ENCODE results near the gene MCRIP2.

The MCRIP2 gene

GRCh38 chr16:620700-621525 lies 20.7 kb upstream of the MCRIP2 start:
- H3K27me3 ChIP-seq (replicated peaks; ENCODE audit: insufficient read depth, low read length) = no peaks in the 10 kb centered on the region
- no peaks in the 10 kb centered on the region for H3K9me3 ChIP-seq (replicated peaks; ENCODE audit: insufficient read depth, low read length)
- H3K9ac ChIP-seq (ENCODE audit: low read length) = no peak overlapping the region
- no peak overlapping the region for H3K27ac ChIP-seq (ENCODE audit: low read length)
- DNase-seq = no peak
- no peaks in the 10 kb centered on the region for H3K36me3 ChIP-seq (replicated peaks; ENCODE audit: insufficient read depth, low read length)
- TF ChIP-seq EZH2 (optimal IDR thresholded peaks at IDR 0.05; ENCODE audit: low read depth, low read length) = no peak
- no peak for TF ChIP-seq EZH2phosphoT487 (IDR thresholded peaks at IDR 0.05; ENCODE audit: low read length)
- TF ChIP-seq CTCF (IDR thresholded peaks at IDR 0.05; ENCODE audit: low read length) = no peak
- H3F3A ChIP-seq (ENCODE audit: insufficient read depth, low read length) = no peaks in the 10 kb centered on the region
- no peaks in the 10 kb centered on the region for H3K9me2 ChIP-seq (replicated peaks; ENCODE audit: insufficient read depth, low read length)
- no peaks in the 10 kb centered on the region for H3K4me1 ChIP-seq (ENCODE audit: low read length)
- 0 out of 2 replicates have a peak, but pooled peaks cover 3% of the 10 kb centered on the region for H3K79me2 ChIP-seq (ENCODE audit: low read length)
- H3K4me3 ChIP-seq (ENCODE audit: low read length) = no peak overlapping the region
- H4K20me1 ChIP-seq (ENCODE audit: insufficient read depth, low read length) = no peaks in the 10 kb centered on the region
- H2AFZ ChIP-seq (ENCODE audit: low read length) = no peak overlapping the region
- H3K4me2 ChIP-seq (ENCODE audit: low read depth, low read length) = no peak overlapping the region

DNA sequence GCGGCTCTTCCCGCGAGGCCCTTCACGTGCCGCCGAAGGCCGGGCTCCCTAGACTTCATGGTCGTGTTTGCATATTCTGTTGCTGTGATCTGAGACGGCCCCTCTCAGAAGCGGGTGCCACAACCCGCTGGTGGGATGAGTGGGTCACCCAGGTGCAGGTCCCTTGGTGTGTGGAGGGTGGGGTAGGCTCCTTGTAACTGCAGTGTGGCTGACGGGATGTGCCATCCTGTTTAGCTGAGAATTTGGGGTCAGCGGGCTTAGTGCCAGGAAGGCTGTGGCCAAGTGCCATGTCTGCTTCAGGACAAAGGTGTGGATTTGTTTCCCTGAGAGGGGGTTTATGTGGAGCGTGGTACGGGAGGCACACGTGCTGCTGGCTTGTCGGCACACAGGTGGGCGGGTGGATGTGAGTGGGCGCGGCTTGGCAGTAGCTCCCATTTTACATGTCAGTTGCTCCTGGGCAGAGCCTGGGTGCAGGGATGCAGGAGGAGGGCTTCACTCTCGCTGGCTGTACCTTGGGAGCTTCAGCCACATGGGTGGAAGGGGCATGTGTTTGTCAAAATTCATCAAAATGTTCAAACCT lies 20.0 kb upstream of the MCRIP2 start:
- H3F3A ChIP-seq (ENCODE audit: insufficient read depth, low read length) = no peaks in the 10 kb centered on the region
- H3K9ac ChIP-seq (ENCODE audit: low read length) = no peak overlapping the region
- H3K4me1 ChIP-seq (ENCODE audit: low read length) = no peaks in the 10 kb centered on the region
- H4K20me1 ChIP-seq (ENCODE audit: insufficient read depth, low read length) = no peaks in the 10 kb centered on the region
- no peak overlapping the region for H2AFZ ChIP-seq (ENCODE audit: low read length)
- H3K27ac ChIP-seq (ENCODE audit: low read length) = no peak overlapping the region
- no peaks in the 10 kb centered on the region for H3K36me3 ChIP-seq (replicated peaks; ENCODE audit: insufficient read depth, low read length)
- no peaks in the 10 kb centered on the region for H3K27me3 ChIP-seq (replicated peaks; ENCODE audit: insufficient read depth, low read length)
- H3K9me2 ChIP-seq (replicated peaks; ENCODE audit: insufficient read depth, low read length) = no peaks in the 10 kb centered on the region
- no peaks in the 10 kb centered on the region for H3K9me3 ChIP-seq (replicated peaks; ENCODE audit: insufficient read depth, low read length)
- H3K4me3 ChIP-seq (ENCODE audit: low read length) = no peak overlapping the region
- TF ChIP-seq EZH2phosphoT487 (IDR thresholded peaks at IDR 0.05; ENCODE audit: low read length) = no peak
- no peak for TF ChIP-seq CTCF (IDR thresholded peaks at IDR 0.05; ENCODE audit: low read length)
- TF ChIP-seq EZH2 (optimal IDR thresholded peaks at IDR 0.05; ENCODE audit: low read depth, low read length) = no peak
- no peak for DNase-seq
- 0 out of 2 replicates have a peak, but pooled peaks cover 3% of the 10 kb centered on the region for H3K79me2 ChIP-seq (ENCODE audit: low read length)
- H3K4me2 ChIP-seq (ENCODE audit: low read depth, low read length) = no peak overlapping the region

DNA sequence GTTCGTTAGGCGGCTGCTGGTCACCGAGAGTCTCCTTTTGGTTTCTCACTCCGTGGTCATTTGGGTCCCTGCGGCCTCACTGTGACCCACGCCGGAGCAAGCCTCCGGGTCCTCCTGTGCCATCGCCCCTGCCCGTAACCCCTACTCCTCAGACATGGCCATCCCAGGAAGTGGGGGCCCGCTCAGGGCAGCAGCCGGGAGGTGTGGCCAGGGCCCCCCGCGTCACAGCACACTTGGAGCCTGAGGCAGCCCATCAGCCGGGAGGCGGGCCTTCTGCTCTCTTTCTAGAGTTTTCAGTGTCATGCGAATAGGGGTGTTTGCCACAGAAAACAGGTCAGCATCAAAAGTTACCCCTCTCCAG lies 18.7 kb upstream of the MCRIP2 start:
- H2AFZ ChIP-seq (ENCODE audit: low read length) = no peak overlapping the region
- H3F3A ChIP-seq (ENCODE audit: insufficient read depth, low read length) = no peaks in the 10 kb centered on the region
- 0 out of 2 replicates have a peak, but pooled peaks cover 3% of the 10 kb centered on the region for H3K79me2 ChIP-seq (ENCODE audit: low read length)
- TF ChIP-seq EZH2phosphoT487 (IDR thresholded peaks at IDR 0.05; ENCODE audit: low read length) = no peak
- no peak for TF ChIP-seq CTCF (IDR thresholded peaks at IDR 0.05; ENCODE audit: low read length)
- TF ChIP-seq EZH2 (optimal IDR thresholded peaks at IDR 0.05; ENCODE audit: low read depth, low read length) = no peak
- no peaks in the 10 kb centered on the region for H3K36me3 ChIP-seq (replicated peaks; ENCODE audit: insufficient read depth, low read length)
- no peak for DNase-seq
- no peaks in the 10 kb centered on the region for H3K4me1 ChIP-seq (ENCODE audit: low read length)
- no peak overlapping the region for H3K27ac ChIP-seq (ENCODE audit: low read length)
- H3K9me3 ChIP-seq (replicated peaks; ENCODE audit: insufficient read depth, low read length) = no peaks in the 10 kb centered on the region
- H4K20me1 ChIP-seq (ENCODE audit: insufficient read depth, low read length) = no peaks in the 10 kb centered on the region
- H3K4me3 ChIP-seq (ENCODE audit: low read length) = no peak overlapping the region
- H3K4me2 ChIP-seq (ENCODE audit: low read depth, low read length) = no peak overlapping the region
- H3K27me3 ChIP-seq (replicated peaks; ENCODE audit: insufficient read depth, low read length) = no peaks in the 10 kb centered on the region
- no peak overlapping the region for H3K9ac ChIP-seq (ENCODE audit: low read length)
- no peaks in the 10 kb centered on the region for H3K9me2 ChIP-seq (replicated peaks; ENCODE audit: insufficient read depth, low read length)
